Hepatocyte (in vitro differentiated cells): Measurements from ENCODE around the gene ZNF724.

Source experiments
- EZH2 ChIP-seq: fragments of 200-600 bp; sonication (generic); IDR thresholded peaks from 2 replicates; pipeline ENCODE4 v1.6.1; 2016; ENCODE audit warnings: antibody characterized with exemption, mild to moderate bottlenecking, borderline replicate concordance
- EZH2phosphoT487 ChIP-seq: fragments of 200-600 bp; sonication (generic); IDR thresholded peaks from one replicate; pipeline ENCODE4 v1.6.1; 2018; ENCODE audit warnings: antibody characterized with exemption, mild to moderate bottlenecking, low read depth, moderate library complexity; ENCODE audit not compliant: unreplicated experiment, severe bottlenecking
- TF ChIP-seq, protein P1 (sequence below): fragments of 200-600 bp; sonication (generic); IDR thresholded peaks from 2 replicates; pipeline ENCODE4 v1.5.1; 2016; ENCODE audit warnings: antibody characterized with exemption, mild to moderate bottlenecking; ENCODE audit not compliant: poor library complexity

DNA sequence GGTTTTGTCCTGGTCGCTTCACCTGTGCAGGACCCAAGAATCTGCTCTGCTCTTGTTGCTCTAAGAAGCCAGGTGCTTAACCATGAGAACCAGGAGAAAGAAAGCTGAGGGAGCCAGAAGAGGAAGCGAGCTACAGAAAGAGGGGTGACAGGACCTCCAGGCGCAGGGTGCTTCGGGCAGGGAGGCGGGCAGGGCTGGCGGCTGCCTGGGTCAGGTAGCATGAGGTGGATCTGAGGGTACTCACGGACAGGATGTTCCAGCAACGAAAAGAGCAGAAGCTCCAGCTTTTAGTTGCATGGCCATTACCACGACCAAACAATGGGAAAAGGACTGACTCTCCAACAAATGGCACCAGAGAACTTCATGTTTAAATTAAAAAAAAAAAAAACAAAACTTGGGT, 59.9 kb downstream of the ZNF724 start:
- TF ChIP-seq, protein P1, sequence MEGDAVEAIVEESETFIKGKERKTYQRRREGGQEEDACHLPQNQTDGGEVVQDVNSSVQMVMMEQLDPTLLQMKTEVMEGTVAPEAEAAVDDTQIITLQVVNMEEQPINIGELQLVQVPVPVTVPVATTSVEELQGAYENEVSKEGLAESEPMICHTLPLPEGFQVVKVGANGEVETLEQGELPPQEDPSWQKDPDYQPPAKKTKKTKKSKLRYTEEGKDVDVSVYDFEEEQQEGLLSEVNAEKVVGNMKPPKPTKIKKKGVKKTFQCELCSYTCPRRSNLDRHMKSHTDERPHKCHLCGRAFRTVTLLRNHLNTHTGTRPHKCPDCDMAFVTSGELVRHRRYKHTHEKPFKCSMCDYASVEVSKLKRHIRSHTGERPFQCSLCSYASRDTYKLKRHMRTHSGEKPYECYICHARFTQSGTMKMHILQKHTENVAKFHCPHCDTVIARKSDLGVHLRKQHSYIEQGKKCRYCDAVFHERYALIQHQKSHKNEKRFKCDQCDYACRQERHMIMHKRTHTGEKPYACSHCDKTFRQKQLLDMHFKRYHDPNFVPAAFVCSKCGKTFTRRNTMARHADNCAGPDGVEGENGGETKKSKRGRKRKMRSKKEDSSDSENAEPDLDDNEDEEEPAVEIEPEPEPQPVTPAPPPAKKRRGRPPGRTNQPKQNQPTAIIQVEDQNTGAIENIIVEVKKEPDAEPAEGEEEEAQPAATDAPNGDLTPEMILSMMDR, result no peak
- no peak for TF ChIP-seq EZH2
- TF ChIP-seq EZH2phosphoT487, result no peak
